KMS-11 (cell line): ENCODE measurements around the gene WDR48.

ENCODE experiments used
- H2AFZ ChIP-seq: fragments of 200-600 bp; sonication (generic); 2 replicates; pipeline ENCODE4 v1.6.1; 2016; ENCODE audit warnings: antibody characterized with exemption, mixed run types, low read depth
- H3K27ac ChIP-seq: fragments of 200-600 bp; sonication (generic); 2 replicates; pipeline ENCODE4 v1.6.1; 2016; ENCODE audit warnings: mild to moderate bottlenecking, mixed run types
- H3K27me3 ChIP-seq: fragments of 200-600 bp; sonication (generic); 2 replicates; pipeline ENCODE4 v1.6.1; 2017; ENCODE audit warnings: mild to moderate bottlenecking, low read depth, mixed run types, moderate library complexity; ENCODE audit not compliant: insufficient read depth
- H3K36me3 ChIP-seq: fragments of 200-600 bp; sonication (generic); 2 replicates; pipeline ENCODE4 v1.6.1; 2017; ENCODE audit warnings: mild to moderate bottlenecking, mixed run types; ENCODE audit not compliant: insufficient read depth
- H3K4me1 ChIP-seq: fragments of 200-600 bp; sonication (generic); 2 replicates; pipeline ENCODE4 v1.6.1; 2016; ENCODE audit warnings: mild to moderate bottlenecking, low read depth, mixed run types; ENCODE audit not compliant: poor library complexity, severe bottlenecking
- H3K4me2 ChIP-seq: fragments of 200-600 bp; sonication (generic); 2 replicates; pipeline ENCODE4 v1.7.0; 2016; ENCODE audit warnings: mild to moderate bottlenecking, mixed run types
- H3K4me3 ChIP-seq: fragments of 200-600 bp; sonication (generic); IDR thresholded peaks from 2 replicates; pipeline ENCODE4 v1.6.1; 2017; ENCODE audit warnings: low read depth, low read length, mixed read lengths; ENCODE audit not compliant: insufficient read depth
- H3K79me2 ChIP-seq: fragments of 200-600 bp; sonication (generic); 2 replicates; pipeline ENCODE4 v1.6.1; 2016; ENCODE audit warnings: low read depth, mixed run types; ENCODE audit not compliant: insufficient read depth
- H3K9ac ChIP-seq: fragments of 200-600 bp; sonication (generic); 2 replicates; pipeline ENCODE4 v1.6.1; 2016; ENCODE audit warnings: mild to moderate bottlenecking, mixed run types
- H4K20me1 ChIP-seq: fragments of 200-600 bp; sonication (generic); 2 replicates; pipeline ENCODE4 v1.6.1; 2016; ENCODE audit warnings: mild to moderate bottlenecking, mixed run types; ENCODE audit not compliant: insufficient read depth
- TF ChIP-seq, protein P1 (sequence below): fragments of 200-600 bp; sonication (generic); conservative IDR thresholded peaks from 2 replicates; pipeline ENCODE4 v1.6.1; 2017; ENCODE audit warnings: low read depth, mild to moderate bottlenecking, antibody characterized with exemption, low read length, moderate library complexity, mixed read lengths

WDR48 gene

DNA sequence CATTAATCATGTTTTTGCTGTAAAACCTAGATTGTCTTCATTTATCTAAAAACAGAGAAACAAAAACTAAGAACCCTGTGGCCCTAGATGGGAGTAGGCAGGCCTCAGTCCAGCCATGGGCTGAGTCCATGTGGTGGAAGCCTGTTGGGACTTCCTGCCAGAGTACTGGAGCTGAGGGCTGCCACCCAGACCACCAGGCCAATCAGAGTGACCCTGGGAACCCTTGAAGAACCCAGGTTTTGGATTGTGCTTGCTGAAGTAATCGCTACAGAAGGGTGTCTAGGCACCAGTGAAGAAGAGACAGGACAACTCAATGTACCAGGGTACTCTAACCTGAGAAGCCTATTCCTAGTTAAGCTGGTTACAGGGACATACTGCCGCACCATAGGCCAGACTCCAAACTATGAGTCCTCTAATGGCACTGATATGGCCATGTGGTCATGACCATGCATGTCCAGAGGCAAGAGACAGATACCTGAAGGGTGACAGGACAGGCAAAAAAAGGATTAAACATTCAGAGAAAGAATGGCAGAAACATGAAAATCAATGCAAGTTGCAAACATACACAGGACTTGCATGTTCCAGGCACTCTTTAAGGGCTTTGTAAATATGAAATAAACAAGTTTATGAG is 88.6 kb downstream of the WDR48 start:
- H3K4me3 ChIP-seq: no peak overlapping the region
- H3K9ac ChIP-seq: no peak overlapping the region
- H4K20me1 ChIP-seq: no peaks in the 10 kb centered on the region
- no peaks in the 10 kb centered on the region for H3K4me1 ChIP-seq
- no peaks in the 10 kb centered on the region for H3K79me2 ChIP-seq
- TF ChIP-seq, protein P1, sequence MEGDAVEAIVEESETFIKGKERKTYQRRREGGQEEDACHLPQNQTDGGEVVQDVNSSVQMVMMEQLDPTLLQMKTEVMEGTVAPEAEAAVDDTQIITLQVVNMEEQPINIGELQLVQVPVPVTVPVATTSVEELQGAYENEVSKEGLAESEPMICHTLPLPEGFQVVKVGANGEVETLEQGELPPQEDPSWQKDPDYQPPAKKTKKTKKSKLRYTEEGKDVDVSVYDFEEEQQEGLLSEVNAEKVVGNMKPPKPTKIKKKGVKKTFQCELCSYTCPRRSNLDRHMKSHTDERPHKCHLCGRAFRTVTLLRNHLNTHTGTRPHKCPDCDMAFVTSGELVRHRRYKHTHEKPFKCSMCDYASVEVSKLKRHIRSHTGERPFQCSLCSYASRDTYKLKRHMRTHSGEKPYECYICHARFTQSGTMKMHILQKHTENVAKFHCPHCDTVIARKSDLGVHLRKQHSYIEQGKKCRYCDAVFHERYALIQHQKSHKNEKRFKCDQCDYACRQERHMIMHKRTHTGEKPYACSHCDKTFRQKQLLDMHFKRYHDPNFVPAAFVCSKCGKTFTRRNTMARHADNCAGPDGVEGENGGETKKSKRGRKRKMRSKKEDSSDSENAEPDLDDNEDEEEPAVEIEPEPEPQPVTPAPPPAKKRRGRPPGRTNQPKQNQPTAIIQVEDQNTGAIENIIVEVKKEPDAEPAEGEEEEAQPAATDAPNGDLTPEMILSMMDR: no peak
- no peaks in the 10 kb centered on the region for H3K27me3 ChIP-seq
- no peak overlapping the region for H3K27ac ChIP-seq
- H3K36me3 ChIP-seq: no peaks in the 10 kb centered on the region
- no peak overlapping the region for H3K4me2 ChIP-seq
- H2AFZ ChIP-seq: no peak overlapping the region

DNA sequence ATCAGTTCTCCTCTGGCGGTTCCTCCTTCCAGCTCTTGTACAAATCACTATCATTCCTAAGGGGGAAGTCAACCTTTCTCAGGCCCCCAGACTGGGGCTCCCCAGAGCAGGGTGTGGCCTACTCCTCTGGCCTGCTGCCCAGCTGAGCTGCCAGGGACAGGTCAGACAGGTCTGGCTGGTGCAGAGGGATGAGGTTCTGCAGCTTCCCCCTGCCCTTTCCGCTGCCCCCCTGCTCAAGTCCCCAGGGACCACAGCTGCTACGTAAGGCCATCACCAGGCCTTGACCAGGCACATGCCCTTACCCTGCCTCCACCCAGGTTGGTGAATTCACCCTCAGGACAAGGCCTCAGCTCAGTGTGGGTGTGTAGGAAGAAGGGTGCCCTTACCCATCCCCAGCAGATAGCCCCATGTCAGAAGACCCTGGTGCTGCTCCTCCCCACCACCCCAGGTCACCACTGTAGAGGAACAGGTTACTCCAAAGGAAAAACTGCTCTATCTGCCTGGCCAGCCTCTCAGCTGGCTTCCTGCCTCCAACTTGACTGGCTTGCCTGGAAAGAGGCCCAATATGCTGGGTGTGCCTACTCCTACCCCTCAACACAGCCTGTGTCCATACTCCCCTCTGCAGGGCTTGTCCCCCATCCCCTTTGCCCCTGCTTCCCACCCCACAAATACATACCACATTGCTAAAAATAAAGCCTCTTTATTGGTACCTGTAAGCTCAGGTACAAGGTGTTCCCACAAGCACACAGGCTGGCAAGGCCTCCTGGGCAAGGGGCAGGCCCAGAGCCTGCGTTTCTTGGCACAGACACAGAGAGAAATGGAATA is 89.6 kb downstream of the WDR48 start:
- no peaks in the 10 kb centered on the region for H3K27me3 ChIP-seq
- no peak overlapping the region for H3K9ac ChIP-seq
- H3K36me3 ChIP-seq: no peaks in the 10 kb centered on the region
- TF ChIP-seq, protein P1: no peak
- no peaks in the 10 kb centered on the region for H3K79me2 ChIP-seq
- no peaks in the 10 kb centered on the region for H4K20me1 ChIP-seq
- no peaks in the 10 kb centered on the region for H3K4me1 ChIP-seq
- no peak overlapping the region for H3K4me3 ChIP-seq
- no peak overlapping the region for H3K4me2 ChIP-seq
- no peak overlapping the region for H2AFZ ChIP-seq
- H3K27ac ChIP-seq: no peak overlapping the region

DNA sequence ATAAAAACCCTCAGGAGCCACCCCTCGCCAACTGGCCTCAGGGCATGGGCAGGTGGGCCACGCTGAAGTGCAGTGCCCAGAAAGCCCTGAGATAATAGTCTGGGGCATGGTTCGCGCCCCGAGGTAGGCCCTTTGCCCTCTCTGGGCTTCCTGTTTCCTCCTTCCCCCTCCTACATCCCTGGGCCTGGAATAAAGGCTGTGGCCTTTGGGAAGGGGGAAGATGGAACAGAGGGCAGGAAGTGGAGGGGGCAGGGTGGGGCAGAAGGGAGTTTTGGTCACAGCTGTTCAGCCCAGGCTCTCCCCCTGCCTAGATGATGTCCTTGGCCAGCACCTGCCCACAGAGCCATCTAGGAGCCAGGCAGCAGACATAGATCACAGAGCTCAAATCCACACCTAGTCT is 90.3 kb downstream of the WDR48 start:
- Histone ChIP-seq H3K27me3 (no peaks in the 10 kb centered on the region), H2AFZ (no peak overlapping the region), H3K4me1 (no peaks in the 10 kb centered on the region), H3K36me3 (no peaks in the 10 kb centered on the region), H3K4me2 (no peak overlapping the region), H3K4me3 (no peak overlapping the region), H3K79me2 (no peaks in the 10 kb centered on the region), H3K27ac (no peak overlapping the region), H4K20me1 (no peaks in the 10 kb centered on the region), H3K9ac (no peak overlapping the region)
- TF ChIP-seq, protein P1: no peak

DNA sequence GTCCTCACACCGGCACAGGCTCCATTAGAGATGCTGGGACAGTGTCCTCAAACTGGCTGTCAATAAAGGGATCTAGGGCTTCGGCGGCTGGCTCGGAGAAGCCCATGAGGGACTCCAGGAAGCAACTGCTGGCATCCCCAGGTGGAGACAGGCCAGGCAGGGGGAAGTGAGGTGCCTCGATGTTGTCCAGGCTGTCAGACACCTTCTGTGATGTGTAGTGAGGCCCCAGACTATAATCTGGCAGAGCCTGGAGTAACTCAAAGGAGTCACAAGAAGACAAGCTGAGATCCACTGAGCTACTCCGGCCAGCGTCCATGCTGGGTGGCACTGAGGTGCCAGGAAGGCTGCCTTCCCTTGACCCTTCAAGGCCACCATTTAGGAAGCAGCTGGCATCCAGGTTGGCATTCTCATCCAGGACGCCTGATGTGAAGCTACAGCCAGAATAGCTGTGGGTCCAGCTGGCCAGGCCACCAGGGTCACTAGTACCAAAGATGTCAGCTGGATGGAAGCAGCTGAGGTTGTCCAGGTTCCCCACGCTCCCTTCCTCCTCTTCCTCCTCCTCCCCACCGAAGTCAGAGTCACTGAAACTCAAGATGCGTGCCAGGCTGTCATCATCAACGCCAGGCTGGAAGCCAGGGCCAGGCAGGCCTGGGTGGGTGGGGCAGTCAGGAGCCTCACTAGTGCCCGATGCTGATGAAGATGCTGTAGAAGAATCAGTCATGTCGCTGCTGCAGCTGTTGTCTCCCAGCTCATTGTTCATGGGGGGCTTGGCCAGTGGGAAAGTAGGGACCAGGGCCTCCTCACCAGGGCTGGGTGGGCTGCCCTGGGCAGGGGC is 91.5 kb downstream of the WDR48 start:
- no peak overlapping the region for H3K9ac ChIP-seq
- peaks cover 10% of the 10 kb centered on the region for H3K4me1 ChIP-seq
- H3K36me3 ChIP-seq: no peaks in the 10 kb centered on the region
- no peak overlapping the region for H3K4me3 ChIP-seq
- H3K79me2 ChIP-seq: no peaks in the 10 kb centered on the region
- TF ChIP-seq, protein P1: no peak
- H3K27me3 ChIP-seq: no peaks in the 10 kb centered on the region
- H4K20me1 ChIP-seq: no peaks in the 10 kb centered on the region
- H2AFZ ChIP-seq: no peak overlapping the region
- H3K4me2 ChIP-seq: no peak overlapping the region
- no peak overlapping the region for H3K27ac ChIP-seq
